H1 (cell line): ENCODE measurements around the gene ZNF568. TPM values are rescaled to one million over a fixed set of nuclear protein-coding genes. Genes with fewer than 3 reads are reported as not detected.

Experiments used
- CTCF ChIA-PET: fragments of 300-600 bp; sonication (Branson Sonifier 250); formaldehyde crosslinking; loops from one replicate; lab custom pipeline; 2021; ENCODE audit not compliant: partially characterized antibody; lab: Charles Lee
- POLR2A ChIA-PET: fragments of 300-600 bp; sonication (Branson Sonifier 250); formaldehyde crosslinking; loops from one replicate; lab custom pipeline; 2021; ENCODE audit warnings: inconsistent platforms; ENCODE audit not compliant: partially characterized antibody; lab: Charles Lee
- DNase-seq, 2 experiments: peaks; one replicate each; pipeline versions ENCODE4 v3.0.0 to v3.0.0-alpha.2; 2010 to 2022; ENCODE audit warnings: low spot score in 2 of 2, low read depth in 1 of 2, mixed read lengths in 1 of 2
- FAIRE-seq: peaks from 2 replicates; lab custom pipeline; 2011; peaks lifted over from hg19 to GRCh38; lab: Jason Lieb, UNC
- H2AFZ ChIP-seq: 2 replicates; pipeline ENCODE4 v1.8.1; 2012; ENCODE audit warnings: low read length, inconsistent platforms
- H2AK5ac ChIP-seq: 2 replicates; pipeline ENCODE4 v1.6.1; 2013; ENCODE audit warnings: low read depth, low read length
- H2BK120ac ChIP-seq: replicated peaks from 2 replicates; pipeline ENCODE3; 2013; ENCODE audit warnings: low read depth, low read length, inconsistent platforms
- H2BK12ac ChIP-seq: 2 replicates; pipeline ENCODE4 v1.6.1; 2013; ENCODE audit warnings: low read depth, low read length
- H2BK15ac ChIP-seq: 2 replicates; pipeline ENCODE4 v1.6.1; 2013; ENCODE audit warnings: low read length
- H2BK20ac ChIP-seq: 2 replicates; pipeline ENCODE4 v1.6.1; 2013; ENCODE audit warnings: low read length
- H2BK5ac ChIP-seq: 2 replicates; pipeline ENCODE4 v1.6.1; 2013; ENCODE audit warnings: low read depth, low read length
- H3K14ac ChIP-seq: 2 replicates; pipeline ENCODE4 v1.6.1; 2013; ENCODE audit warnings: inconsistent platforms; ENCODE audit not compliant: insufficient read length
- H3K18ac ChIP-seq: 2 replicates; pipeline ENCODE4 v1.6.1; 2013; ENCODE audit warnings: low read length; ENCODE audit errors: extremely low read depth
- H3K23ac ChIP-seq: 2 replicates; pipeline ENCODE4 v1.6.1; 2013; ENCODE audit warnings: inconsistent platforms; ENCODE audit not compliant: insufficient read length
- H3K23me2 ChIP-seq: 2 replicates; pipeline ENCODE4 v1.6.1; 2013; ENCODE audit warnings: low read depth, low read length
- H3K27ac ChIP-seq: 2 replicates; pipeline ENCODE4 v1.6.1; 2011; ENCODE audit warnings: low read depth, low read length, inconsistent platforms
- H3K27me3 ChIP-seq, 4 experiments: replicated peaks in 1 of 4; 1 replicate in 1 of 4; 2 replicates in 3 of 4; pipeline versions ENCODE4 v1.6.1 to v1.8.1; 2011 to 2013; ENCODE audit warnings: low read length in 3 of 4, mild to moderate bottlenecking in 3 of 4, inconsistent platforms in 2 of 4, mixed read lengths in 2 of 4, moderate library complexity in 1 of 4; ENCODE audit not compliant: control insufficient read depth in 3 of 4, insufficient read depth in 3 of 4; ENCODE audit errors: extremely low read depth in 1 of 4
- H3K36me3 ChIP-seq, 4 experiments: 2 replicates each; pipeline versions ENCODE4 v1.6.1 to v1.8.1; 2011 to 2013; ENCODE audit warnings: mild to moderate bottlenecking in 4 of 4, low read length in 3 of 4, moderate library complexity in 2 of 4, control low read depth in 1 of 4, inconsistent platforms in 1 of 4; ENCODE audit not compliant: insufficient read depth in 4 of 4, control insufficient read depth in 2 of 4
- H3K4ac ChIP-seq: replicated peaks from 2 replicates; pipeline ENCODE3; 2013; ENCODE audit warnings: low read length, low read depth, mixed read lengths, inconsistent platforms; ENCODE audit not compliant: insufficient read length
- H3K4me1 ChIP-seq, 4 experiments: replicated peaks in 1 of 4; 1 replicate in 1 of 4; 2 replicates in 3 of 4; pipeline versions ENCODE4 v1.6.1 to v1.8.1; 2011 to 2013; ENCODE audit warnings: low read length in 3 of 4, inconsistent platforms in 2 of 4, mixed read lengths in 1 of 4; ENCODE audit not compliant: insufficient read depth in 4 of 4, control insufficient read depth in 3 of 4
- H3K4me2 ChIP-seq, 2 experiments: 2 replicates each; pipeline versions ENCODE4 v1.6.1 to v1.8.1; 2011 to 2013; ENCODE audit warnings: low read depth in 2 of 2, low read length in 2 of 2, control low read depth in 1 of 2, inconsistent platforms in 1 of 2, mild to moderate bottlenecking in 1 of 2; ENCODE audit not compliant: insufficient read depth in 1 of 2
- H3K4me3 ChIP-seq, 4 experiments: fragments of 200-600, 300-600 bp in 1 of 4; sonication (generic), shearing (Covaris generic), sonication (Bioruptor Twin) in 1 of 4; 2 replicates each; pipeline versions ENCODE4 v1.5.1 to v1.8.1; 2011 to 2016; ENCODE audit warnings: low read length in 4 of 4, low read depth in 3 of 4, control low read depth in 2 of 4, inconsistent platforms in 2 of 4, mild to moderate bottlenecking in 2 of 4, mixed read lengths in 1 of 4, moderate library complexity in 1 of 4; ENCODE audit not compliant: insufficient read depth in 2 of 4; ENCODE audit errors: extremely low read depth in 1 of 4
- H3K56ac ChIP-seq: replicated peaks from 2 replicates; pipeline ENCODE3; 2013; ENCODE audit warnings: low read depth, mild to moderate bottlenecking, mixed read lengths, low read length, inconsistent platforms; ENCODE audit not compliant: insufficient read length
- H3K79me1 ChIP-seq: 2 replicates; pipeline ENCODE4 v1.6.1; 2013; ENCODE audit warnings: low read depth, low read length, control low read depth
- H3K79me2 ChIP-seq, 2 experiments: 2 replicates each; pipeline versions ENCODE4 v1.6.1 to v1.8.1; 2012 to 2013; ENCODE audit warnings: low read length in 2 of 2, mild to moderate bottlenecking in 2 of 2, inconsistent platforms in 1 of 2; ENCODE audit not compliant: insufficient read depth in 2 of 2, control insufficient read depth in 1 of 2
- H3K9ac ChIP-seq, 4 experiments: replicated peaks in 1 of 4; 1 replicate in 1 of 4; 2 replicates in 3 of 4; pipeline versions ENCODE4 v1.6.1 to v1.8.1; 2011 to 2013; ENCODE audit warnings: low read depth in 3 of 4, low read length in 3 of 4, control low read depth in 2 of 4, mild to moderate bottlenecking in 2 of 4, moderate library complexity in 2 of 4, inconsistent platforms in 1 of 4; ENCODE audit errors: extremely low read depth in 1 of 4
- H3K9me3 ChIP-seq, 2 experiments: 2 replicates each; pipeline versions ENCODE4 v1.6.1 to v1.8.1; 2012 to 2013; ENCODE audit warnings: mild to moderate bottlenecking in 2 of 2, moderate library complexity in 2 of 2, control low read depth in 1 of 2, inconsistent platforms in 1 of 2, low read depth in 1 of 2, low read length in 1 of 2, mixed read lengths in 1 of 2; ENCODE audit not compliant: insufficient read depth in 2 of 2
- H4K20me1 ChIP-seq, 2 experiments: replicated peaks in 1 of 2; 2 replicates each; pipeline versions ENCODE3 to v1.8.1; 2011 to 2013; ENCODE audit warnings: inconsistent platforms in 2 of 2, low read length in 2 of 2, mild to moderate bottlenecking in 1 of 2; ENCODE audit not compliant: insufficient read depth in 2 of 2, control insufficient read depth in 1 of 2
- H4K5ac ChIP-seq: 2 replicates; pipeline ENCODE4 v1.6.1; 2013; ENCODE audit warnings: low read length, low read depth, mixed read lengths, inconsistent platforms; ENCODE audit not compliant: insufficient read length
- H4K8ac ChIP-seq: 2 replicates; pipeline ENCODE4 v1.8.0; 2013; ENCODE audit warnings: mild to moderate bottlenecking, moderate library complexity, low read length, inconsistent platforms; ENCODE audit not compliant: insufficient read depth; ENCODE audit errors: extremely low read depth
- H4K91ac ChIP-seq: replicated peaks from 2 replicates; pipeline ENCODE3; 2013; ENCODE audit warnings: low read length, mixed read lengths, inconsistent platforms; ENCODE audit not compliant: insufficient read length
- ASH2L ChIP-seq: fragments of 200-600, 300-600 bp; sonication (generic); IDR thresholded peaks from one replicate; pipeline ENCODE4 v1.7.1; 2017; ENCODE audit warnings: low read length
- CREB1 ChIP-seq: IDR thresholded peaks from 2 replicates; pipeline ENCODE4 v1.6.1; 2012; ENCODE audit warnings: inconsistent platforms
- EP300 ChIP-seq, 2 experiments: IDR thresholded peaks; 1 replicate in 1 of 2; 2 replicates in 1 of 2; pipeline ENCODE4 v1.6.1; 2011 to 2012; ENCODE audit warnings: low read depth in 2 of 2, low read length in 2 of 2, mild to moderate bottlenecking in 2 of 2, borderline replicate concordance in 1 of 2, inconsistent platforms in 1 of 2, moderate library complexity in 1 of 2
- EZH2 ChIP-seq: fragments of 200-600 bp; sonication (generic); IDR thresholded peaks from 2 replicates; pipeline ENCODE4 v1.7.1; 2012; ENCODE audit warnings: low read depth, mild to moderate bottlenecking, moderate library complexity, low read length, inconsistent platforms; ENCODE audit not compliant: severe bottlenecking
- KDM1A ChIP-seq: fragments of 200-600, 300-600 bp; sonication (generic); IDR thresholded peaks from 2 replicates; pipeline ENCODE4 v1.7.1; 2016; ENCODE audit warnings: mild to moderate bottlenecking, low read length, borderline replicate concordance
- MAFK ChIP-seq: IDR thresholded peaks from 2 replicates; pipeline ENCODE4 v1.6.1; 2012; ENCODE audit warnings: low read depth, mild to moderate bottlenecking, improper control_type of control experiment, low read length
- NRF1 ChIP-seq: IDR thresholded peaks from 2 replicates; pipeline ENCODE4 v1.6.1; 2011; ENCODE audit warnings: mild to moderate bottlenecking, low read depth, low read length, improper control_type of control experiment
- PHF8 ChIP-seq: fragments of 200-600 bp; sonication (generic); conservative IDR thresholded peaks from 2 replicates; pipeline ENCODE4 v1.7.1; 2012; ENCODE audit warnings: low read depth, mild to moderate bottlenecking, inconsistent platforms, low read length, moderate library complexity
- SAP30 ChIP-seq: fragments of 300-600 bp; sonication (generic); IDR thresholded peaks from 2 replicates; pipeline ENCODE4 v1.7.1; 2012; ENCODE audit warnings: low read length, moderate library complexity, mild to moderate bottlenecking, inconsistent platforms; ENCODE audit not compliant: insufficient read depth, insufficient replicate concordance
- SIN3A ChIP-seq, 2 experiments: IDR thresholded peaks in 1 of 2; conservative IDR thresholded peaks in 1 of 2; 2 replicates each; pipeline ENCODE4 v1.6.1; 2011 to 2012; ENCODE audit warnings: low read length in 2 of 2, improper control_type of control experiment in 1 of 2, low read depth in 1 of 2, mild to moderate bottlenecking in 1 of 2
- TAF7 ChIP-seq: optimal IDR thresholded peaks from 2 replicates; pipeline ENCODE3; 2011; ENCODE audit warnings: low read depth, mild to moderate bottlenecking, inconsistent platforms, low read length, moderate library complexity, borderline replicate concordance
- WGBS, 2 experiments: shearing (Covaris generic) in 1 of 2; methylation state at CpG; one replicate each; pipeline versions ENCODE4 v1.1.6 to v1.1.7; 2013 to 2015; ENCODE audit warnings: low lambda C conversion rate in 2 of 2, mixed read lengths in 2 of 2, inconsistent platforms in 1 of 2, low coverage in 1 of 2, missing lambda C conversion rate in 1 of 2; ENCODE audit not compliant: insufficient replicate concordance in 2 of 2, insufficient coverage in 1 of 2, insufficient read length in 1 of 2; ENCODE audit errors: extremely low coverage in 1 of 2, missing lambda C conversion rate in 1 of 2; 5-methylcytosine and 5-hydroxymethylcytosine counted together
- polyA plus RNA-seq, 7 experiments: library from polyadenylated mRNA; depleted of rRNA in 3 of 7; stranded (reverse) in 5 of 7; unstranded in 2 of 7; fragments of >200 nt in 5 of 7; fragments of 200-250 nt in 2 of 7; gene quantifications; 1 replicate in 5 of 7; 2 replicates in 1 of 7; 4 replicates in 1 of 7; pipeline versions ENCODE4 v1.2.1 to v1.2.3, GENCODE V29; 2011 to 2013; ENCODE audit warnings: missing spikeins in 2 of 7, mixed read lengths in 2 of 7
- total RNA-seq: library from RNA; stranded (reverse); fragmentation: NEBNext Ultra II Directional; extraction: Animal tissue kit (Norgen Biotek cat#: 25700); gene quantifications from 2 replicates; pipeline ENCODE4 v1.2.1, GENCODE V29; 2021

The ZNF568 gene
- total and polyA plus RNA-seq, 2 of the 8 experiments (the other 6 are each of a cell fraction or from before 2014, with no cell fraction given): 1.6 to 2.4 TPM

DNA sequence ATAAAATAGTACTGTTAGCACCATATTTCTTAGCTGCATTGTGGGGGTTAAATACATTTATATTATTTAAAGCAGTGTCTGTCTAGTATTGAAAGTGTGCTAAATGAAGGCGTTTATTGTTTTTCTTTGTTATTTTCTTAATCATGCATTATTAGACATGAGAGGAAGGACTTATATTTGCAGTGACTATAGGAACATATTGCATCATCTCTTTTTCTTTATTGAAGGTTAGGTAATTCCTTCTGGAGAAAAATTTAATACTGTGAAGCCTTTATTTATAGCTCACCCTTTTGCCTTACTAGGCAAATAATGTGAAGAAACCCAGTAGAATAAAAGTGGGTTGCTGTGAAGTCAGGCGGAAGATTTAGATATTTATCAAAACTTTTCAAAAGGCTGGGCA, 83.2 kb downstream of the ZNF568 start:
- FAIRE-seq (no peak), DNase-seq (no peak)
- no peak for TF ChIP-seq EP300 (IDR thresholded peaks at IDR 0.05; ENCODE audit: borderline replicate concordance in 1 of 2, low read depth in 2 of 2, low read length in 2 of 2)
- no peak for TF ChIP-seq SIN3A (conservative IDR thresholded peaks at IDR 0.05 in 1 of 2, IDR thresholded peaks at IDR 0.05 in 1 of 2; ENCODE audit: low read depth in 1 of 2, low read length in 2 of 2)
- no peak for TF ChIP-seq PHF8
- TF ChIP-seq NRF1: no peak
- TF ChIP-seq TAF7: no peak
- TF ChIP-seq CREB1: no peak
- TF ChIP-seq KDM1A: no peak
- no peak for TF ChIP-seq ASH2L
- TF ChIP-seq SAP30: no peak
- no peak for TF ChIP-seq MAFK
- no peak for TF ChIP-seq EZH2
- Histone ChIP-seq H3K27me3 (no peaks in the 10 kb centered on the region), H2AFZ (no peak overlapping the region), H4K8ac (no peak overlapping the region), H3K79me2 (no peaks in the 10 kb centered on the region; a peak in 1 of 4 replicates), H3K79me1 (no peaks in the 10 kb centered on the region), H3K56ac (no peak overlapping the region), H3K18ac (no peak overlapping the region), H3K4me3 (no peak overlapping the region), H2BK12ac (no peak overlapping the region), H2AK5ac (no peak overlapping the region), H4K91ac (no peak overlapping the region), H3K27ac (no peak overlapping the region), H3K14ac (no peak overlapping the region), H4K20me1 (no peaks in the 10 kb centered on the region), H2BK120ac (no peak overlapping the region), H3K23me2 (no peaks in the 10 kb centered on the region), H3K9me3 (peaks cover 44 to 67% of the 10 kb centered on the region in 2 experiments), H3K4me1 (no peaks in the 10 kb centered on the region), H4K5ac (no peak overlapping the region), H3K36me3 (peaks cover 0 to 11% (median 5%) of the 10 kb centered on the region in 4 experiments; a peak in 4 of 8 replicates), H2BK15ac (no peak overlapping the region), H3K9ac (no peak overlapping the region), H2BK5ac (no peak overlapping the region), H2BK20ac (no peak overlapping the region), H3K4ac (no peak overlapping the region), H3K23ac (no peak overlapping the region), H3K4me2 (no peak overlapping the region)
- POLR2A ChIA-PET: no interaction called here
- CTCF ChIA-PET: interaction anchor here (1.0 kb wide), 1 partner anchor 229 kb away, joined by 3 read pairs; no protein-coding TSS in a partner anchor
- 91% methylated on average over 2 of the region's 2 CpGs; no CpG with 5 or more reads in 1 of the 2 experiments for WGBS, 2 experiments
